GM12892 (cell line): ENCODE data around the gene ST3GAL3.

ENCODE experiments used
- POLR2A ChIP-seq: IDR thresholded peaks from 2 replicates; pipeline ENCODE4 v1.6.1; 2011; ENCODE audit warnings: low read depth, low read length, control low read depth
- TAF1 ChIP-seq: IDR thresholded peaks from 2 replicates; pipeline ENCODE4 v1.6.1; 2011; ENCODE audit warnings: low read depth, mild to moderate bottlenecking, control low read depth, low read length, borderline replicate concordance

GRCh38 chr1:43866201-43866600, 158.9 kb downstream of the ST3GAL3 start:
- TF ChIP-seq TAF1 (no peak), POLR2A (no peak)
